CD4-positive, alpha-beta T cell treated with Interleukin-6 at 100 ng/mL for 8 hours (primary cell): Measurements from ENCODE around the gene CD63.
"Not testable (repeated sequence)": the region's sequence is repeated elsewhere in the genome, so short reads cannot be mapped to it uniquely, and the experiment has no call there.

ENCODE experiments used
- DNase-seq: peaks from one replicate; pipeline ENCODE4 v3.0.0-alpha.2; 2020; ENCODE audit warnings: mixed read lengths, low spot score

Gene CD63, protein sequence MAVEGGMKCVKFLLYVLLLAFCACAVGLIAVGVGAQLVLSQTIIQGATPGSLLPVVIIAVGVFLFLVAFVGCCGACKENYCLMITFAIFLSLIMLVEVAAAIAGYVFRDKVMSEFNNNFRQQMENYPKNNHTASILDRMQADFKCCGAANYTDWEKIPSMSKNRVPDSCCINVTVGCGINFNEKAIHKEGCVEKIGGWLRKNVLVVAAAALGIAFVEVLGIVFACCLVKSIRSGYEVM

DNA sequence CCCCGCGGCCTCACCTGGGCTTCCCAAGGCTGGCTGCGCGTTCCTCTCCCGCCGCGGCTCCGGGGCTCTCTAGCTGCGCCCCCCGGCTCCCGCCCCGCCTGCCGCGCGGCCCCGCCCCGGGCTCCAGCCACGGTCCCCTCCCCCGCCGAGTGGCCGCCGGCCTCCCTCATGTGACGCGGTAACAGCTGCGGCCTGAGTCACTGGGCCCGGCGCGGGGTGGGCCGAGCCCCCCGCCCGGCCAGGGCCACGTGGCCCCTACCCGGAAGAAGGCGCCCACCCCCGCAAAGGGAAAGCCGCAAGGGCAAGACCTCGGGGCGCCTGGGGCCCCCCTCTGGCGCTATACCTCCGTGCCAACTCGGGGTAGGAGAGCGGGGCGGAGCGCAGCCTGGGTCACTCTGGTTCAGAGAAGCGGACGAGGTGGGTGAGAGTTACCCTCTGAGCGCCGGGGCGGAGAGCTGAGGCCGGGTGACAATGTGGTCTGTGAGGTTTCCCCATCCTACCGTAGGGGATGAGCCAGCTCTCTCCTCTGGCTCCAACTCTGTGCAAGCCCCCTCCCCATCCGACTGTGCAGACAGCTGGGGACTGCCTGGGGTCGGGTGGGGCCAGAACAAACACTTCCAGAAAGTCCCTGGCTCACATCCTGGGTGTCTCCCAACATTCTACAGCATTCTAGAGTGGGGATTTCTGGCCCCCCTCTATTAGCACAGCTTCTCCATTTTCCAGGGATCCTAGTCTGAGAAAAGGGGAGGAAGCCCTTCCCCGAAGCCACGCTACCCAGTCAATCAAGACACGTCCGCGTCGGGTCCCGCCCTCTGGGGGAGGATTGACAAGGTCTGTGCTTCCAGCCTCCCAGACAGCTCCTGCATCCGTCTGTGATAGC, at the start of gene CD63:
Gene CD63 (minus strand): TSS at position 71 of the 880 bp plus-strand sequence. CDS start 668 bp downstream, outside the sequence.
- DNase-seq, result peak; percentile 48

DNA sequence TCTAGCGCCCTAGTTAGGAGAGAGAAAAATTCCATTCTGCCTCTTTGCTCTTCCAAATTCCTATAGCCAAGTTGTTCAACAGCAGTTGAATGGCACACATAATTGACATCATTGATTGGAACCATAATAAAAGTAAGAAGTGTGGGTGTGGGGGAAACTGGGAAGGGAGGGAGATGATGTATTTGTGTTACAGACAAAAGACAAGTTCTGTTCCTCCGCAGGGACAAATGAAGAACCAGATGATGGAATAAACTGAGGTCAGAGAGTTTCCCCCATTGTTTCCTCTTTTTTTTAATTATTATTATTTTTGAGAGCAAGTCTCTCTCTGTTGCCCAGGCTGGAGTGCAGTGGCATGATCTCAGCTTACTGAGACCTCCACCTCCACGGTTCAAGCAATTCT, 49.0 kb upstream of the CD63 start:
- no peak for DNase-seq

DNA sequence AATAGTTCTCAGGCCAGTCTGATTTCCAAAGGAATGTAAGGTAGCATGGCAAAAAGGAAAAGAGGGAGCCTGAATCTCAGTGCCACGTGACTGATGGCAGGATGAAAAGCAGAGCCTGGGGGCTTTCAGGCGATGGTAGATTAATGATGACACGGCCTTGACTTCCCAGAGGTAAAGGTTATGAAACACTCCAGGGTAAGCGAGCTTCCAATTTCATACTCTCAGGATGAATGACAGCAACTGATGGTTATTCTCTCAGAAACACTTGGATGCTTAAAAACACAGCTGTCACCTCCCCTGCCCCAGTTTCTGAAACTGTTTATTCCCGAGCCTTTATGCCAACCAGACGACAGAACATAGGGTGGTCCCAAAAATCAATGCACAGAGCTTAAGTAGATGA, 42.9 kb upstream of the CD63 start:
- DNase-seq, result no peak

DNA sequence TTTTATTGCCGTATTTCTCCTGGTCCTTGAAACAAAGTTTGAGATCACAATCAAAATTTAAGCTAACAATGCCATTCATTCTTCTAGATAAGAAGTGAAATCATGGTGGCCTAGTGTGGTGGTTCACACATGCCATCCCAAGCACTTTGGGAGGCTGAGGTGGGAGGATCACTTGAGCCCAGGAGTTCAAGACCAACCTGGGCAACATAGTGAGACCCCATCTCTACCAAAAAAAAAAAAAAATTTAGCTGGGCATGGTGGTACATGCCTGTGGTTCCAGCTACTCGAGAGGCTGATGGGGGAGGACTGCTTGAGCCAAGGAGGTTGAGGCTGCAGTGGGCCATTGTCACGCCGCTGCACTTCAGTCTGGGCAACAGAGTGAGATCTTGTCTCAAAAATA, 38.3 kb upstream of the CD63 start:
- no peak for DNase-seq

DNA sequence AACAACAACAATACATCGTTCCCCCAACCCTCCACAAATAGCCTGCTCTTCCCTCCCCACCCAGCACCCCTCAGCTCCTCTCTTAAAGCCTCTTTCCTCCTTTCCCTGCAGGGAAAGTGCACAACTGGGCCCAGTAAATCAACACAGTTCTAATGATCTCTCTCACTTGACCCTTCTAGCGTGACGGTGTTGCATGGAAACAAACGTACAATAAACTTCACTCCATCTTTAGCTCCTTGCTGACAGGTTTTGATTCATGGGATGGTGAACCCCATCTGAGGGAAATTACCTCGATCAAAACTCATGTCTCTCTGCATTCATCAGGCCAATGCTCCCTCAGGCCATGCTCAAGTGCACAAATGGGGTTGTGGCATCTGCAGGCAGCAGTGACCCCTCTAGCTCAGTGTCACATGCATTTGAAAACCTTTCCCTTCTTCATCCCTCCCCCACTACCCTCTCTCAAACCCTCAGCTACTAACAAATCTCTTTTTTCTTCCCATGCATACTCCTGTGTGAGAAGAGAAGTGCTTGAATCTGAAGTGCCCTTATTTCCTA, 37.0 kb upstream of the CD63 start:
- DNase-seq, result no peak

DNA sequence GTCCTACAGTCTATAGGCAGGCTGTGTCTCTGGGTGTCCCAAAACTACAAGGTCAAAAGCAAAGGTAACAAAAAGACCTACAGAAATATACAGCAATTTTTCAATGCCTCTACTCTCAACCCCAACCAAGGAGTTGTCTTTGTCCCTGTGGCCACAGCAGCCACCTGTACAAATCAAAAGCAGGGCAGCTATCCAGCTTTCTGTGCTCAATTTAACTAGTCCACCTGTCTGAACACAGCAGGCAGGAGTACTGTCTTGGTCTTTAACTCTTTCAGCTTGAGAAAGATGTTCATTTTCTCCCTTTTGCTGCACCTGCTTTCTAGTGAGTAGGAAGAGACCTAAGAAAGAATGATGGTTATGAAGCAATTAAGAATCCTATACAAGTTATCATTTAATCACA, 33.8 kb upstream of the CD63 start:
- no peak for DNase-seq

DNA sequence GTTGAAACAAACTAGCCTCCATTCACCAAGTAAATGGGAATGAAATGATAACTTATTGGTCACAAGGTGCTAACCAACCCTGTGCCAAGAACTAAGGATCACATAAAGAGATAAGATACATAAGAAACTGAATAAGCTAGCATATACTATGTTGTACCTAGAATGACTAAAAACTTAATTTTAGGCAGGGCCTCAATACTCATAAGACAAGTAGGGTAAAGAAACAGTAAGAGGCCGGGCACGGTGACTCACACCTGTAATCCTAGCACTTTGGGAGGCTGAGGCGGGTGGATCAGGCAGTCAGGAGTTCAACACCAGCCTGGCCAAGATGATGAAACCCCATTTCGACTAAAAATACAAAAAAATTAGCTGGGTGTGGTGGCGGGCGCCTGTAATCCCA, 31.9 kb upstream of the CD63 start:
- DNase-seq, result no peak

DNA sequence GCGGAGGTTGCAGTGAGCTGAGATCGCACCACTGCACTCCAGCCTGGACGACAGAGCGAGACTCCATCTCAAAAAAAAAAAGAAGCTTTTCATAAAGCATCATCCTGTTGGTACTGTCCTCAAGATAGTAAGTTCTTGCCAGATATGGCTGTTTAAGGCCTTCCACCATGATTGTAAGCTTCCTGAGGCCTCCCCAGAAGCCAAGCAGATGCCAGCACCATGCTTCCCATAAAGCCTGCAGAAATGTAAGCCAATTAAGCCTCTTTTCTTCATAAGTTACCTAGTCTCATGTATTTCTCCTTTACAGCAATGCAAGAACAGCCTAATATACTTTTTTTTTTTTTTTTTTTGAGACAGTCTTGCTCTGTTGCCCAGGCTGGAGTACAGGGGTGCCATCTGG, 29.8 kb upstream of the CD63 start:
- DNase-seq, result not testable (repeated sequence)

DNA sequence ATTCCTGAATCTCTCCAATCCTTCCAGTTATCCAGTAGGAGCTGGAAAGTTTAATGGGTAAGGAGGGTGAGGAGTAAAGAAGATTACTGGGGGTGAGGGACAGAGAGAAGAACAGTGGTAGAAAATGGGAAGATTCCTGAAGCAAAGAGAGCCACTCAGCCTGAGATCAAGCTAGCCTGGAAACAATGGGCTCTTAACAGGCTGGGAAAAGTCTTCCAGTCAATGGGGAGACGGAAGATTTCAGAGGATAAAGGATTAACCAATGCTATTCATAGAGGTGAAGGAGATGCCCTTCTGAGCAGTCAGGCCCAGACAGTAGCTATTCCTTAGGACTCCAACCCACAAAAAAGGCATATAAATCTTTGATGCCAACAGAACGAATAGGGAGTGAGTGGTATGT, 28.9 kb upstream of the CD63 start:
- no peak for DNase-seq

DNA sequence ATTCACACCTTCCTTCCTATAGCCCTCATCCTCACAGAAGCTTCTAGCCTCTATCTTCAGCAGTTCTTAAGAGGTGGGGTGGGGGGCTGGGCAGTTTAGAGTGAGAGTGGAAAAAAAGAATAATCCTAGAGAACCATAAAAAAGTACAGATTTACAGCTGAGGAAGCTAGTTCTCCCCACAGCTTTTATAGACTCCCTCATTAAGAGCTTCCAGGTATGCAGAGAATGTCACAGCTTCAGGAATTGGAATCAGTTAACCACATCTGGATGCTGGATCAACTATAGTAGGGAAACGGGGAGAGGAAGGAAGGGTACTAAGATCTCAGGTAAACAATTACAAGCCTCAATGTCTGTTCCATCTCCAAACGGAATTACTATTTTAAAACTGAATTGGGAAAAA, 26.4 kb upstream of the CD63 start:
- DNase-seq, result no peak

DNA sequence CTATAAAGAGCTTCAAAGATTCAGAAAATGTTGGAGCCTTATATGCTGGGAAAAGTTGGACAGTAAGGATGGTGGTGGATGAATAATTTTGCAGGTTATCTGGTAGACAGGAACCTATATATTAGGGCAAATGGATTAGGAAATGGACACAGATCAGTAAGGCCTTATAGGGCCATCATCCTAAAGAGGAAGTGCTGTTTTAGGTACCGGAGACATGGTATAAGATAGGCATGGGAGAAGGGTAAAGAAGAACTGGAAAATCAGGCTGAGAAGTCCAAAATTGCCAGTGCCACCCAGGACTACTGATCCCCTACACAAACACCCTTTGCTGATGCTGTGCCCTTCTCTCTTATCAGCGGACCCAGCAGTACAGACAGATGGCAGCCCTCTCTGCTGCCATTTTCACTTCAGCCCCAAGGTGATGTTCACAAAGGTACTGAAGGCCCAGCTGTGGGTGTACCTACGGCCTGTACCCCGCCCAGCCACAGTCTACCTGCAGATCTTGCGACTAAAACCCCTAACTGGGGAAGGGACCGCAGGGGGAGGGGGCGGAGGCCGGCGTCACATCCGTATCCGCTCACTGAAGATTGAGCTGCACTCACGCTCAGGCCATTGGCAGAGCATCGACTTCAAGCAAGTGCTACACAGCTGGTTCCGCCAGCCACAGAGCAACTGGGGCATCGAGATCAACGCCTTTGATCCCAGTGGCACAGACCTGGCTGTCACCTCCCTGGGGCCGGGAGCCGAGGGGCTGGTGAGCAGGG, 19.6 kb upstream of the CD63 start:
- no peak for DNase-seq

DNA sequence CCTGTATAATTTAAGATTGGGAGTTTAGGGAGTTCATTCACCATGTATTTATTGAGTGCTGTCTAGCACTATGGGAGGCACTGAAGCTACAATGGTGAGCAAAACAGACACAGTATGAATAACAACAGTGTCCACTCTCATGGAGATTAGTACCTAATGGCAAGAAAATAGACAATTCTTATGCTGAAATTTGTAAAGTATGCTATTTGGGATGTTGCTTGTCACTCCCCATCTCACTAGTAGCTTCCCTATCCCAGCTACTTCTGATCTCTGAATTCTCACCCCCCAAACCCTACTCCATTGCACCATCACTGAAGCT, 18.1 kb upstream of the CD63 start:
- no peak for DNase-seq

DNA sequence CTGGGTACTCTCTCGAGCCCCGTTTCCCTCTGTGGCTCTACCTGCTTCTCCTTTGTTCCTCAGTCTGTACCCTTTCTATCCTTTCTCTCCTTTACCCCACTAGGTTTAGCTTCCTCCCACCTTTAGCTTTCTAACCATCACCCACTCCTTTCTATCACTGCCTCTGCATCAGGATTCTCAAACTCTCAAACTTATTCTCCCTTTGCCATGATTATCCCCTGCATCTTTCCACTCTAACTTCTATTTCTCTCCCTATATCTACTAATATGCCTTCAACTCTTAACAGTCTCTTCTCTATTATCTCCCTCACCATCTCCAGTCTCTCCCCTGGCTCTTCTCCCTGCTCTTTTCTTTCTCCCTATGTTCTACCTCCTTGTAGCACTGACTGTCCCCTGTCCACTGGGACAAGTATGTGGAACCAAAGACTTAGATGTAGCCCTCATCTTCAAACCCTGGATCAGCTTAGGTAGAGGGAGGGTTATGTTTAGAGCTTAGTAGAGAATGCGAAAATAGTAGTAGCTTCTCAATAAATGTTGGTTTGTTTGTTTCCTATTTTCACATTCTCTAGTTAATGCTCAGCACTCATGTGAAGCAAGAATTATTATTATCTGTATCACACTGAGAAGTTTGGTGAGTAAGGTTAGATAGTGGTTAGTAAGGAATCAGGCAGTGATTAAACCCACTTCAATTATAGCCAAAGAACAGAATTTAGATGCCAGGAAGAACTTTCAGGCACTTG, 17.5 kb upstream of the CD63 start:
- no peak for DNase-seq

DNA sequence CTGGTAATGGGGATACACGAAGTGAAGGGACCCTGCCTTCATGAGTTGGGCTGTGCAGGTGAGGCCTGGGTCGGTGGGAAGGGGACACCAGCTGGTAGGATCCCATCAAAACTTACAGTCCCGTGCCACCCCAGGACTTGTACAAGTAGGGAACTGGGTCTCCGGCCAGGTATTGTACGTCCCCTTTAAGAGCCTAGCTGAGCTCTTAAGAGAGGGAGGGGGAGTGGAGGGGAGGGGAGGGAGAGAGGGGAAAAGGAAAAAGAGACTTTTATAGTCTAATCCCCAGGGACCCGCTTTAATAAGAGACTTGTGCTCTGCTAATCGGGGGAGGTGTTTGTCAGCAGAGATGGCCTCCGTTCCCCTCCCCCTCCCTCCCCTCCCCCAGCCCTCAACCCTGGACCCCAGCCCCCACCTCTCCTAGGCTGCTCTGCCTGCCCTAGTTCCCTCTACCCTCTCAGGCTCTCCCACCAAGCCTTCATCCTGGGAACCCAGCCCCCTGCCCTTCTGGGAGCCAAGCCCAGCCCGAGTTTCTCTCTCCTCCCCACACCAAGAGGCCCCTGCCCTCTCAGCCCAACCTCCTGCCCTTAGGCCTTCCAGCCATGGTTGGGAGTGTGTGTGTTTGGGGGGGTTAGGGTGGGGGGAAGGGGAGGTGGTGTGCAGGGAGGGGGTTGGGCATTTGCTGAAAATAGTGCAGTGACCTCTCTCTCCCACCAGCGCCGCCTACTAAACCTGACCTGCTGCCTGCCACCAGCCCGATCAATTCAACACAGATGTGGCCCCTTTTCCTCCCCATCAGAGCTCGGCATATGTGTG, 16.8 kb upstream of the CD63 start:
- DNase-seq, result no peak

DNA sequence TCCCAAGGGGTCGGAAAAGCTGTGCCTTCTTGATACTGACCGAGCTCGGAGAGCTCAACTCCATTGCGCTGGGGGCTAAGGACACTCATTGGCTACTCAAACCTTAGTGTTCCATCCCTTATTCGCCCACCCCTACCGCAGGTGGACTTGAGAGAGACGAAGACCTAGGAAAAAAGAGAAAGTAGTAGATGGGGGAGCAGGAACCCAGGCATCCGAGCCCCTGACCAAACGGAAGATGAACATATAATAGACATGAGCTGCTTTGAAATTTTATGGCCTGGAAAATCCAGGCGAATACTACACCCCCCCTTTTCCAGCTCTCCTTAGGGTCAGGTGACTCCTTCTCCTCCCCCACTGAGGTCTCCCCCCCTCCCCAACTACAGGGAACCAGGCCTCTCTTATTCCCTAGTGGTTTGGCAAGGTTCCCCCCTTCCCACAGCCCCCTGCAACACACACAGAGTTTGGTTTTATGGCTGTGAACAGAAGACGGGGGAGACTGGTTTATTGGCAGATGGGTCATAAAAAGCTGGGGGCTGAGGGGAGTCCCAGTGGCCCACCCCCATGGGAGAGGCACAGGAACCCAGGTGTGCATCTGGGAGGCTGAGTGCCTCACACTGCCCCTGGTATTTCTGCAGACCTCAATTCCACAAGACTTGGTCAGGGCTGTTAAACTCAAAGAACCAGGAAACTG, 15.7 kb upstream of the CD63 start:
- DNase-seq, result no peak

DNA sequence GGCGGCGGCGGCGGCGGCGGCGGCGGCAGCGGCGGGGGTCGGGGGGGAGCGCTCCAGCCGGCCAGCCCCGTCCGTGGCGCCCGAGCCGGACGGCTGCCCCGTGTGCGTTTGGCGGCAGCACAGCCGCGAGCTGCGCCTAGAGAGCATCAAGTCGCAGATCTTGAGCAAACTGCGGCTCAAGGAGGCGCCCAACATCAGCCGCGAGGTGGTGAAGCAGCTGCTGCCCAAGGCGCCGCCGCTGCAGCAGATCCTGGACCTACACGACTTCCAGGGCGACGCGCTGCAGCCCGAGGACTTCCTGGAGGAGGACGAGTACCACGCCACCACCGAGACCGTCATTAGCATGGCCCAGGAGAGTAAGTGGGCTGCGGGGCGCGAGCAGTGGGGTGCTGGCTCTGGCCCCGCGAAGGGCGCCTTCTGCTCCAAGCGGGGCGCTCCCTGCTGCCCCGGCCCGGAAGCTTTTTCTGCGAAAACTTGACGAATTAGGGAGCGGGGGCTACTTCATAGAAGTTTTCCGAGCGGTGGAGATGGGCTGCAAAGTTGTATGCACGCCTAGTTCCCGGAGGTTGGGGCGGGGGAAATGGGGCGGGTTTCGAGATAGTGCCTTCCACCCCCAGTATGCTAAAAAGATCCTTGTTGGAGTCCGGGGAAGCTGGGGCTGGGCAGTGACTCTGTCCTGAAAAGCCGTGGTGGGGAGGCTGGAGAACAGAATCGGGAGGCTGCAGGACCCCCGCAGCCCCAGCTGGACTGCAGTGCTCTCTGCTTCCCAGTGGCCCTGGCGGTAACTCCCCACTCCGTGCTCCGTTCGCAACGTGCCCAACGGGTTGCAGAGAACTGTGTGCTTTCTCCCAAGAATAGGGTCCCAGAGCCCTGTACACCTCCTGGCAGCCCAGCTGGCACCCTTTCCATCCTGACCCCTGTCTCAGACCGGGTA, 14.9 kb upstream of the CD63 start:
- DNase-seq, result peak; percentile 38

DNA sequence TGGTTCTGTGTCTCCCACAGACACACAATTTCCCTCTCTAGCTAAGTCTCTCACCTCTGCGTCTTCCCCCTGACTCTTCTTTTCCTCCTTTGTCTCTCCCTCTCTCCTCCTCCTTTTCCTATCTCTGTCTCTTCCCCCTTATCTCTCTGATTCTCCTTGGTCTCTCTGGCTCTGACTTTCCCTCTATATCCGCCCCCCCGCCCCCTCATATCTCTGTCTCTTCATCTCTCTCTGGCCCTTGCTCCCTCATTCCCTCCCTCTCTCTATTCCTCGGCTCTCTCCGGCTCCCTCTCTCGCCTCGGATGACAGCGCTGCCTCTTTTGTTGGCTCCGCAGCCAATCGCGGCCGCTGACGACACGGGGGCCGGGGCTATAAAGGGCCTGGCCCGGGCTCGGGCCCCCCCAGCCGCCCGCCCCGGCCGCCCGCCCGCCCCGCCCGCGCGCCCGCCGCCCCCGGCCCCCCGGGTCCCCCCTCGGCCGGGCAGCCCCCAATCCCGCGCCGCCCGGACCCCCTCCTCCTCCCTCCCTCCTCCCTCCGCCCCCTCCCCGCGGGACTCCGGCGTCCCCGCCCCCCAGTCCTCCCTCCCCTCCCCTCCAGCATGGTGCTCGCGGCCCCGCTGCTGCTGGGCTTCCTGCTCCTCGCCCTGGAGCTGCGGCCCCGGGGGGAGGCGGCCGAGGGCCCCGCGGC, 14.1 kb upstream of the CD63 start, which contains the start of gene GDF11:
Gene GDF11 (plus strand): TSS at position 404 of the 687 bp plus-strand sequence. CDS start 195 bp downstream, at position 599.
- DNase-seq, result peak; percentile 73

DNA sequence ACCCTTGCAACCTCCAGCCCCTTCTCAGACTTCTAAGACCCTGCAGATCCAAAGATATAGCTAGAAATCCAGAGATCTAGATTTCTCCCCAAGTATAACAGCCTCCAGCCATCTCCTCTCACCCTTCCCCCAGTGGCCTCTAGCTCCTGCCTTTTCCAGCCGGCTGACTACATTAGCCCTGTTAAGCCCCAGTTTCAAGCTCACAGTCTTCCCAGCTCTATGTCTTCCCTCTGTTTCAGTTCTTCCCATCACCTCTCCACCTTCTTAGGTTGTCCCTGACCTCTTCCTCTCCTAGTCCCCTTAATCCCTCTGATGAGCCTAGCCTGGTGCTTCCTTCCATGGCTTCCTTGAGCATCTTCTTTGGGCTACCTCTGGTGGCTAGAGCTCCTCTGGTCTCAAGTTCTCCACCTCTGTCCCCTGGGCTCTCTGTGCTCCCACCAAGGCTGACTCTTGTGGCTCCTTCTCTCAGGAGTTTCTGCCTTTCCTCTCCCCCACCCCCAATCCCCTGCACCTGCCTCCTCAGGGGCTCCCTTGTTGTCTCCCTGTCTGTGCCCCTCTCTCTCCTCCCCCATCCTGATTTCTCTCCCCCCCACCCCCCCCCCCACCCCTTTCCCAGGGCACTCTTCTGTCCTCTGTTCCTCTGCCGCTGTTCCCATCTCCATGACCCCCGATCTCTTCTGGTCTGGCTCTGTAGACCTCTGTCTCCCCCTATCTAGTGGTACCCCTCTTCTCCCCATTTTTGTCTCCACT, 13.3 kb upstream of the CD63 start:
- no peak for DNase-seq
